ENCODE results near the gene ZFAND3.

DNA sequence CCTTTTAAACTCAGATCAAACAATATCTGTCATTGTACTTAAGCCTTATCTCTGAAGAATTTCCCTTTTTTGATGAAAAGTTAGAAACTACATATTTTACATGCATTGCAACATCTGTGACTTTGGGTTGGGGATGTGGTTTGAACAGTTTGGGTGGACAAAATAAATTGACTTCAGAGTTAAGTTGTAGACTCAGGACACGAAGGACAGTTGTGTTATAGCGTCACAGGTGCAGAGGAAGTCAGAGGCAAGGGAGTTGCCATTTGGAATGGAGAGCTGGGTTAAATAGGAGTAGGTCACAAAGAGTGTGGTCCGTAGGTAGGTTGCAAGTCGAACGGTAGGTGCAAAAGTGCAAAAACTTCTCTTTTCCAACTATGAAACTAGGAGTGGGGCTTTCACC is 46.0 kb downstream of the ZFAND3 start:
- TF ChIP-seq CTCF (IDR thresholded peaks at IDR 0.05) (no peak), ZFX (IDR thresholded peaks at IDR 0.05; ENCODE audit: borderline replicate concordance) (no peak)
